HL-60 (cell line): ENCODE measurements around the gene KMT5B.

ENCODE experiments used
- CTCF ChIP-seq: IDR thresholded peaks from one replicate; pipeline ENCODE4 v1.5.1; 2011; ENCODE audit warnings: low read length, control low read depth, inconsistent platforms; ENCODE audit not compliant: insufficient read depth
- GABPA ChIP-seq: IDR thresholded peaks from 2 replicates; pipeline ENCODE4 v1.6.1; 2012; ENCODE audit warnings: low read depth
- POLR2AphosphoS5 ChIP-seq: IDR thresholded peaks from 2 replicates; pipeline ENCODE4 v1.6.1; 2012; ENCODE audit warnings: low read depth
- REST ChIP-seq: IDR thresholded peaks from 2 replicates; pipeline ENCODE4 v1.6.1; 2012; ENCODE audit warnings: low read depth; ENCODE audit not compliant: insufficient replicate concordance
- SPI1 ChIP-seq: IDR thresholded peaks from 2 replicates; pipeline ENCODE4 v1.6.1; 2012; ENCODE audit warnings: low read depth, mild to moderate bottlenecking, borderline replicate concordance

GRCh38 chr11:68167474-68167873, 45.6 kb downstream of the KMT5B start:
- TF ChIP-seq CTCF, result no peak
- TF ChIP-seq REST, result no peak
- no peak for TF ChIP-seq POLR2AphosphoS5
- TF ChIP-seq GABPA, result no peak
- no peak for TF ChIP-seq SPI1
